Right cardiac atrium (tissue), 5 donors: ENCODE results near the gene STXBP5. TPM values are rescaled to one million over a fixed set of nuclear protein-coding genes. Genes with fewer than 3 reads are reported as not detected.
"Not testable (repeated sequence)": the region's sequence is repeated elsewhere in the genome, so short reads cannot be mapped to it uniquely, and the experiment has no call there.

Experiments used
- ATAC-seq, 2 donors: fragments of 200-7000 bp; cut with Tn5 transposase; one replicate each; pipeline versions ENCODE4 v1.8.0 to v1.9.1; 2020; ENCODE audit warnings: moderate library complexity in 2 of 2, mild to moderate bottlenecking in 1 of 2
- DNase-seq, 3 donors: peaks; one replicate each; pipeline ENCODE4 v3.0.0-alpha.2; 2020
- H3K27ac ChIP-seq: one replicate; pipeline ENCODE4 v1.5.1; 2013; ENCODE audit warnings: mild to moderate bottlenecking, low read length, control low read depth, moderate library complexity
- H3K27me3 ChIP-seq: one replicate; pipeline ENCODE4 v1.6.1; 2013; ENCODE audit not compliant: control insufficient read depth, insufficient read depth
- H3K4me1 ChIP-seq: one replicate; pipeline ENCODE4 v1.6.1; 2013; ENCODE audit warnings: low read length; ENCODE audit not compliant: control insufficient read depth, insufficient read depth
- H3K4me3 ChIP-seq: one replicate; pipeline ENCODE4 v1.5.1; 2013; ENCODE audit warnings: low read length, control low read depth
- H3K9me3 ChIP-seq: one replicate; pipeline ENCODE4 v1.6.1; 2013; ENCODE audit warnings: low read length; ENCODE audit not compliant: control insufficient read depth
- WGBS: extraction: QIAGEN DNeasy Blood & Tissue Kit; methylation state at CpG from one replicate; pipeline ENCODE4 v1.1.7; 2013; 5-methylcytosine and 5-hydroxymethylcytosine counted together
- intact Hi-C, 4 donors: fragments of 100-400 bp; cut with DNase I; formaldehyde crosslinking; loops; one replicate each; pipeline versions ENCODE4 v1.11.0 to v1.14.0; 2022 to 2023
- polyA plus RNA-seq: library from polyadenylated mRNA; stranded (reverse); fragments of 200-250 nt; gene quantifications from one replicate; pipeline ENCODE4 v1.2.3, GENCODE V29; 2013
- total RNA-seq, 4 donors: library from RNA; stranded (reverse); fragmentation: NEBNext Ultra II Directional; extraction: Animal tissue kit (Norgen Biotek cat#: 25700); gene quantifications; one replicate each; pipeline ENCODE4 v1.2.1, GENCODE V29; 2021
- donor health status: healthy with polysubstance abuse.
- donor health status: DM: no; HTN: yes; CAD: no.
- donor health status: DM: no; HTN: no; CAD: no.
- donor health status: DM: no; HTN: yes; CAD: no; lungs with severe emphysema.
- donor health status: DM: yes; HTN: yes; CAD: no.

Gene STXBP5
- total and polyA plus RNA-seq, 5 donors, result 6.4 to 13.0 (median 12.1) TPM

- ATAC-seq, result no peak
- WGBS, result 99% methylated on average over 2 of the region's 2 CpGs
- Histone ChIP-seq H3K27me3 (no peaks in the 10 kb centered on the region), H3K4me3 (no peak overlapping the region), H3K9me3 (no peaks in the 10 kb centered on the region), H3K4me1 (no peaks in the 10 kb centered on the region), H3K27ac (no peak overlapping the region)
- no peak for DNase-seq
- intact Hi-C loops, result no loop called here
Measured at GRCh38 chr6:147347179-147347881, 143.1 kb downstream of the STXBP5 start.

- ATAC-seq, result no peak
- H3K9me3 ChIP-seq, result no peaks in the 10 kb centered on the region
- H3K27me3 ChIP-seq, result no peaks in the 10 kb centered on the region
- intact Hi-C loops, result no loop called here
- DNase-seq, result no peak
- H3K4me3 ChIP-seq, result no peak overlapping the region
- H3K27ac ChIP-seq, result no peak overlapping the region
- 98% methylated on average over 1 of the region's 1 CpG for WGBS
- H3K4me1 ChIP-seq, result no peaks in the 10 kb centered on the region
Measured at GRCh38 chr6:147347882-147348575, 143.8 kb downstream of the STXBP5 start.

DNA sequence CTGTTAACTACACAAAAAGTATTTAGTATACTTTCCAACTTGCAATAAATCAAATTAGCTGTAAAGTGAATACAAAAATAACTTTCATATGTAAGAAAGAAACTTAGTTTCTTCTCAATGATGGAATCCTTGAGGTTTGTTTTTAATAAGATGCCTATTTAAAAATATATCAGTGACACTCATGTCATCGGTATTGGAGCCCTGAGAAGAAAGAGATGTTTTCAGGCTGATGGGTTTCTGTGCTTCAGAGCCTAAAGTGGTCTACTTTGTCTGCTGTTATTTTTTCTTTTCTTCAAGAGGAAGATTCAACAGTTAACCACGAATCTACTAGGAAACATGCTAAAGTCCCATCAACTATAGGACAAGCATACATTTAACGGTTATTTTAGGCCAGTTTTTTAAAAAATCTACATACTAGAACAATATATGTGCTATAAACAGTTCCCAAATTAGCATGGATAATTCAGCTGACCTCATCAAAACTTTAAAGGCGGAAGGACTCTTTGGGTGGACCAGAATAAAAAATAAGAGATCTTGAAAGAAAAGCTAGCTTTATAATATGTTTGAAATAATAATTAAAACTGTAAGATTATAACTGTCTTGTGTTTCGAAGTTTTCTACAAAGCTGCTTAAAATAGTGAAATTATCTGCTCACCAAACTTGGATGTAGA is 157.2 kb downstream of the STXBP5 start:
- DNase-seq (no peak), ATAC-seq (no peak)
- intact Hi-C loops, result no loop called here
- Histone ChIP-seq H3K4me3 (no peak overlapping the region), H3K27me3 (no peaks in the 10 kb centered on the region), H3K27ac (no peak overlapping the region), H3K9me3 (no peaks in the 10 kb centered on the region), H3K4me1 (no peaks in the 10 kb centered on the region)
- WGBS, result 93% methylated on average over 5 of the region's 5 CpGs

GRCh38 chr6:147366290-147366689 is 162.1 kb downstream of the STXBP5 start:
- no peaks in the 10 kb centered on the region for H3K27me3 ChIP-seq
- no peaks in the 10 kb centered on the region for H3K4me1 ChIP-seq
- intact Hi-C loops, result no loop called here
- H3K27ac ChIP-seq, result no peak overlapping the region
- ATAC-seq (no peak), DNase-seq (no peak)
- H3K9me3 ChIP-seq, result no peaks in the 10 kb centered on the region
- no peak overlapping the region for H3K4me3 ChIP-seq

DNA sequence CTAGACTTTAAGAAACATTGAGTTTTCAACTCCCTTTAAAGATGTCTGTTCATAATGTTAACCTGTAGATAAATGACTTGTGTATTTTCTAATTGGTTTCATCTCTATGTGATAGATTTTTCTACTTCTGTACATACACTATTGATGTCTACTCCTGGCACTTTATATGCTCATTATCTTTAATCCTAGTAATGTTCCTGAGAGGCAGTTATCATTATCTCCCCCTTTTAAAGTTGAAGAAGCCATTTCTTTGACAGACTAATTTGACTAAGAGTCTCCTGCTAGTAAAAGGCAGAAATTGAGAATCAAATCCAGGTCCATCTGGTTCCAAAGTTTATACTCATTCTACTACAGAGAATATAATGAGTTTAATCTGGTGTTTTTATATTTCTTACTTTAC is 167.1 kb downstream of the STXBP5 start:
- intact Hi-C loops, result no loop called here
- no peak for ATAC-seq
- DNase-seq, result no peak
- H3K4me1 ChIP-seq, result no peaks in the 10 kb centered on the region
- no peak overlapping the region for H3K4me3 ChIP-seq
- H3K27ac ChIP-seq, result no peak overlapping the region
- no peaks in the 10 kb centered on the region for H3K9me3 ChIP-seq
- H3K27me3 ChIP-seq, result no peaks in the 10 kb centered on the region

GRCh38 chr6:147372806-147373205 is 168.6 kb downstream of the STXBP5 start:
- no peaks in the 10 kb centered on the region for H3K4me1 ChIP-seq
- H3K4me3 ChIP-seq, result no peak overlapping the region
- intact Hi-C loops, result no loop called here
- H3K27me3 ChIP-seq, result no peaks in the 10 kb centered on the region
- ATAC-seq (no peak), DNase-seq (no peak)
- no peak overlapping the region for H3K27ac ChIP-seq
- 100% methylated on average over 1 of the region's 1 CpG for WGBS
- no peaks in the 10 kb centered on the region for H3K9me3 ChIP-seq

DNA sequence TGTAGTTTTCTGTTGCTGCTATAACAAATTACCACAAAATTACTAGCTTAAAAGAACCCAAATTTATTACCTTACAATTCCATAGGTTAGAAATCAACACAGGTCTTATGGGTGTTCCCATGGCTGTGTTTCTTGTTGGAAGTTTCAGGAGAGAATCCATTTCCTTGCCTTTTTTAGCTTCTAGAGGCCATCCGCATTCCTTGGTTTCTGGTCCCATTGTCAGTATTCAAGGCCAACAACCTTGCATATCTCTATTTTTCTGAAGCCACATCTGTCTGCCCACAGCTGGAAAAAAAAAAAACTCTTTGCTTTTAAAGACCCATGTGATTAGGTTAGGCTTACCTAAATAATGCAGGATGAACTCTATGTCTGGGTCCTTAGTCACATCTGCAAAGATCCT is 174.6 kb downstream of the STXBP5 start:
- no peaks in the 10 kb centered on the region for H3K9me3 ChIP-seq
- no peaks in the 10 kb centered on the region for H3K27me3 ChIP-seq
- H3K4me1 ChIP-seq, result no peaks in the 10 kb centered on the region
- no peak for ATAC-seq
- H3K27ac ChIP-seq, result no peak overlapping the region
- 98% methylated on average over 1 of the region's 1 CpG for WGBS
- no peak for DNase-seq
- no peak overlapping the region for H3K4me3 ChIP-seq
- intact Hi-C loops, result no loop called here

GRCh38 chr6:147380841-147381240 is 176.6 kb downstream of the STXBP5 start:
- H3K27me3 ChIP-seq, H3K4me1 ChIP-seq, intact Hi-C loops, H3K27ac ChIP-seq, H3K4me3 ChIP-seq, DNase-seq, ATAC-seq, H3K9me3 ChIP-seq: not testable (repeated sequence)
- WGBS, result 96% methylated on average over 3 of the region's 3 CpGs

- WGBS, result 92% methylated on average over 3 of the region's 3 CpGs
- Histone ChIP-seq H3K27me3 (no peaks in the 10 kb centered on the region), H3K27ac (no peak overlapping the region), H3K4me1 (no peaks in the 10 kb centered on the region), H3K9me3 (no peaks in the 10 kb centered on the region), H3K4me3 (no peak overlapping the region)
- intact Hi-C loops, result no loop called here
- DNase-seq, result no peak
- ATAC-seq, result no peak
Measured at GRCh38 chr6:147381712-147382111, 177.5 kb downstream of the STXBP5 start.

DNA sequence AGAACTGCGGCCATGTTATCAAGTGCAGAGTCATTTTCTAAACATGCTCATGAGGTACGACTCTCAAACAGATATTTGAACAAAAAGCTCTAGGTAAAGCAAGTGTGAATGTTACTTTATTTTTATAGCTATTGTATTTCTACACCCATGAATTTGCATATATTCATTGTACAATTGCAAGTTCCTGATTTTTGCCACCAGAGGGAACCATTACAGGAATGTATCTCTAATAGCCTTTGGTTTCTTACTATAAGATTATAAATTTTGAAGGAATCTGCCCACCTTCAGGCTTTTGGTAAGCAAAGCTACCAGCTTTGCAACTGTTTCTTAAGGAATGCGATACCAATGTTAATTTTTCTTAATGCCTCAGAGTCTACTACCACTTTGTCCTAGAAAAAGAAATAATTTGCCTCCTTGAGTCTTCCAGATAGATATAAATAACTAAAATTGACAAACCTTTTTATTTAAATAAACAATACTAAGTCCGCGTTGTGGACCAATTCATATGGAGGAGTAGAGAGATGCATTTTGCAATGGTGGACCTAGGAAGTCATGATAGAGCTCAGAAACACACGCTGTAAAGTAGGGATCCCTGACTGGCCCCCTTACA is 178.8 kb downstream of the STXBP5 start:
- Histone ChIP-seq H3K4me3 (no peak overlapping the region), H3K27me3 (no peaks in the 10 kb centered on the region), H3K9me3 (no peaks in the 10 kb centered on the region), H3K27ac (no peak overlapping the region), H3K4me1 (no peaks in the 10 kb centered on the region)
- intact Hi-C loops, result no loop called here
- 95% methylated on average over 6 of the region's 6 CpGs for WGBS
- ATAC-seq, result no peak
- DNase-seq, result no peak

DNA sequence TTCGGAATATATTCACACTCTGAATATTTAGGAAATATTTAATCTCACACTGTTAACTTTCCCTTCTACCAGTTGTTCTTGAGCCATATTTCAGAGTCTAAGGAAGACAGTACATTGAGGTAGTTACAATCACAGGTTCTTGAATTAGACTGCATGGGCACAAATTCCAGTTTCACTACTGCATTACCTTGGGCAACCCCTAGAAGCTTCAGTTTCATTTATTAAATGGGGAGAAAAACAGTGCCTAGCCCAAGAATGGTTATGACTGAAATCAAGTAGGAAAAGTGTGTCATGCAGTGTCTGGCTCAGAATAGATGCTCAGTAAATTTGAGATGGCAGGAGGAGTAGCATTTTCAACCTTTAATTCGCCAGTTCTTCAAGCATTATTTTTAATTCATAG is 179.8 kb downstream of the STXBP5 start:
- intact Hi-C loops, result no loop called here
- WGBS, result 97% methylated on average over 2 of the region's 2 CpGs
- no peak overlapping the region for H3K27ac ChIP-seq

More for the DNA sequence above, 179.8 kb downstream of the STXBP5 start:
- Histone ChIP-seq H3K27me3 (no peaks in the 10 kb centered on the region), H3K9me3 (no peaks in the 10 kb centered on the region), H3K4me1 (no peaks in the 10 kb centered on the region), H3K4me3 (no peak overlapping the region)
- ATAC-seq (no peak), DNase-seq (no peak)
